ENCODE data around the gene PHACTR3.

PHACTR3 gene

DNA sequence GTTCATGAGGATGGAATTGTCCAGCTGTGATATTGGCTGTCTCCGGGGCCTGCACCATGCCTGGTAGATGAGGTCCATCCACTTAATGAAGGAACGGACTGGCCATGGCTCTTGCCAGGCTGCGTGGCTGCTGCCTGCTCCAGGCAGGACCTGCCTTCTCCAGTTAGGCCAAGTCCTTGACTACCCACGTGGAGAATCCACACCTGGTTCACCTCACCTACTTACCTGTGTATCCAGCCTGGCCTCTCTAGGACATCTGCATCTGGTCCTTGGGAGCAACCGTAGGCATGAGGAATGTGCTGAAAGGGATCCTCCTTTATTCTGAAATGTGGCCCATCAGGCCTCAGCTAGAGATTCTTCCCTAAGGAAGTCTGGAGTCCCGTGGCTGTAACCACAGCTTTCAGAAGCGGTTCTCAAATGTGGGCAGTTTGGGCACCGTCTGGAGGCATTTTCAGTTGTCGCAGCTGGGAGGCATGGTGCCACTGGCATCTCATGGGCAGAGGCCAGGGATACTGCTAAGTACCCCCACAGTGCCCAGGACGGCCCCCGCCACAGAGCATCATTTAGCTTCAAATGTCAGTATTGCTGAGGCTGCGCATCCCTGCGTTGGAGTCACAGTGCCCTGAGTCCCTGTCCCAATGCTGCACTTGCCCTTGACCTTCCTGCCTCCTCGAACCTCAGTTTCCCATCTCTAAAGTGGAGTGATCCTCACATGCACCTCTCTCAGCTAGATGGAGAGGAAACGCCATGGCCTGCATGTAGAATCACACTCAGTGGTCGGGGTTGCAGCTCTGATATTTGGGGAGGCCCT, 67.5 kb downstream of the PHACTR3 start:
- DNase-seq (ENCODE audit: low read depth in 2 of 2) = no peak

- DNase-seq (ENCODE audit: low read depth in 2 of 2) = no peak
These were observed 68.2 kb downstream of the PHACTR3 start for GRCh38 chr20:59672576-59672975.

- no peak for DNase-seq (ENCODE audit: low read depth in 2 of 2)
These were observed 69.1 kb downstream of the PHACTR3 start for GRCh38 chr20:59673288-59673997.

DNA sequence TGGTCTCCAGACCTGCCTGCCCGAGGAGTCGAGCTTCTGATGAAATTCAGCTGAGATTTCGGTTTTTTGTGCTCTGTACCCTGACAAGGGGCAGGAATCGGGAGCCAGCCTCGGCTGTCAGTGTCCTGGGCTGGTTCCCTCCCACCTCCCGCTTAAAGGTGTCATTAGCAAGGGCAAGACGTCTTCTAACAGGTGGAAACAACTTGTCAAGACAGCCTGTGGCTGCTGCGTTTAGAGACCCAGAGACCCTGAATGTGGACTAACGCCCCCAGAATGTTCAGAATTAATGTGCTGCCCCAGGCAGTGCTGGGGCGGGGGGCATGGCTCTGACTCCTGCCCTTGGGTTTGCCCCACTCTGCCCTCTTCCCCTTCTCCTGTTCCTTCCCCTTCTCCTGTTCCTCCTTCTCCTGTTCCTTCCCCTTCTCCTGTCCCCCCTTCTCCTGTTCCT, 69.7 kb downstream of the PHACTR3 start:
- DNase-seq (ENCODE audit: low read depth in 2 of 2) = no peak

DNA sequence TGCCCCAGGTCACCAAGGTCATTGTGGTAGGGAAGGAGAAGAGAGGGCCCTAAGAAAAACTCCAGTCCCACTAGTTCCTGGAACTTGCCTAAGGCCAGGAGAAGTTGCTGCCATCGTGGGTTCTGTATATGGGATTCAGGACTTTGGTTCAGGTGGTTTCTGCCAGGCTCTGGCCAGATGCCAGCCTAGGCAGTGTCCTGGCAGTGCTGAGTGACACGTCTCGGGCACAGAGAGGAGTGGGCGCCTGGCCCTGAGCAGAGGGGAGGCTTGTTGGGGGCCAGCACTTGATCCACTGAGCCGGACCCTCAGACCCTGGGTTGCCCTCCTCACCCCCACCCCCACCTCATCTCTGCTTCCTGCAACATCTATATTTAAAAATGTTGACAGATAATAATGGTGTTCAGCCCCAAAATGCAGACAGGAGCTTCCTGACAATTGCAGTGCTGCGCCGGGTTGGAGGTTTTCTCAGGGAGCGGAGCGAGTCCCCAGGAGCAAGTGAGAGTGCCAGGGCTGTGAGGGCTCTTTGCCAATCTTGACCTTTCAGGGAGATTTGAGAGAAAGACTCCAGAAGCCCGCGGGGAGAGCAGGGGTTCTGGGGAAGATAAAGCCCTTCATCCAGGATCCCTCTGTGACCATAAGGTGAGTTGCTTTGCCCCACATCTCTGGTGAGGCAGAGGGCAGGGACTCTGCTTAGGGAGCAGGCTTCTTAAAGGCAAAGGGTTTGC, 71.9 kb downstream of the PHACTR3 start:
- DNase-seq (ENCODE audit: low read depth in 2 of 2) = no peak

DNA sequence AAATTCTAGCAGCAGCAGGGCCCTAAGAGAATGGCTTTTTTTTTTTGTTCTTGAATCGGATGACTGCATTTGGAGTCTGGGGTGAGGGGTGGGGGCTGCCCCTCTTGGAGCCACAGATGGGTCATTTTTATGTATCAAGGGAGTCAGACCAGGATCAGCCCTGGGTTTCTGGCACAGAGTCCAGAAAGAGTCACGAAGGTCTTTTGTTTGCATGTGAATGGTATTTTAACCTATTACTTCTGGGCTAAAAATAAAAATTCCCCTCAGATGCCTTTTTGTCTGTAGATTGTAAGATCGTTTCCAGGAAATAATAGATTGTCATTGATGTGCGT, 72.5 kb downstream of the PHACTR3 start:
- no peak for DNase-seq (ENCODE audit: low read depth in 2 of 2)

- DNase-seq (ENCODE audit: low read depth in 2 of 2) = no peak
These were observed 73.2 kb downstream of the PHACTR3 start for GRCh38 chr20:59677586-59677985.

DNA sequence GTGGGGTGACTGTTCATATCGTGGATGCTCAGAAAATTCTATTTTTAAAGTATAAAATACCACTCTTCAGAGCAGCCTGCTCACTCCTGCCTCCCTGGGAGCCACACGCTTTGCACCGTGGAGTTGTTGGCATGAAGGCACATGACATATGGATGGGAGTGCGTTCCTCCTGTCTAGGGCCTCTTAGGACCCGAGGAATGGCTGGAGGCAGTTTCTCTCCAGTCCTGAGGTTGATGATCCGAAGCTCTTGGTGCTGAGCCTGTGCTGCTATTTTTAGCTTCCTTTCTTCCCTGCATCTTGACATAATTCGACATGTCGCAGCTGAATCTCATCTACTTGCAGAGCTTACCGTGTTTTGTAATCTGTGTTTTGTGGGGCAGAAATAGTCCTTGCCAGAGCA, 73.9 kb downstream of the PHACTR3 start:
- DNase-seq (ENCODE audit: low read depth in 2 of 2) = no peak

DNA sequence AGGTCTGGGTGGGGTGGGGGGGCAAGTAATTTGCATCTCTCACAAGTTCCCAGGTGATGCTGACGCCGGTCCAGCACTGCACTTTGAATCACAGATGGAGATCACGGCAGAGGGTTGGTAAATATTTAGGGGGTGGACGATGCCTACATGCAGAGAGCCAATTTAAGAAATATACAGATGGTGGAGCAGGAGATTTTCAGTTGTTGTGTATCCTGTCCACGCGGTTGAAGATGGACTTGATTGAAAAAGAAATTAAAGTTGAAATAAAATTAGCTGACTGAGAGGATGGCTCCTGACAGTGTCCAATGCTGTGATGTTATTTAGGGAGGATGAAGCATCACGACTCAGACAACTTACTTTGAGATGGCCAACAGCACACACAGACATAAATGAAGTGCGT, 74.6 kb downstream of the PHACTR3 start:
- no peak for DNase-seq (ENCODE audit: low read depth in 2 of 2)

DNA sequence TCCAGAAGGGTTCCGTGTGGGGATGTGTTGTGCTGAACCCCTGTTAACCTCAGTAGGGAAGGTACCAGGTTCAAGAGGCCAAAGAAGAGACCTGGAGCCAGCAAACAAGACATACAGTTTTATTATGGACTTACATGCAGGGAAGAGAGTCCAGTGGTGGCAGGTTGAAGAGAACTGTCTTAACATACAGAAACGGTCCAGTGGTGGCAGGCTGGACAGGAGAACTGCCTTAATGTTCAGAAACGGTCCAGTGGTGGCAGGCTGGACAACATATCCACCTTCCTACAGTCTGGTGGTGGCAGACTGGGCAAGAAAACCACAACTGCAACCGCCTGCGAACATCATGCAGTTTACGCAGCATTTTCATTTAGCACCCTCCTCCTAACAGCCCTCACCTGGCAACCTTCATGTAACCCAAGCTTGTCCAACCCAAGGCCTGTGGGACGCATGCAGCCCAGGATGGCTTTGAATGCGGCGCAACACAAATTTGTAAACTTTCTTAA, 75.9 kb downstream of the PHACTR3 start:
- no peak for DNase-seq (ENCODE audit: low read depth in 2 of 2)

- DNase-seq (ENCODE audit: low read depth in 2 of 2) = no peak
These were observed 76.5 kb downstream of the PHACTR3 start for GRCh38 chr20:59680852-59681251.

DNA sequence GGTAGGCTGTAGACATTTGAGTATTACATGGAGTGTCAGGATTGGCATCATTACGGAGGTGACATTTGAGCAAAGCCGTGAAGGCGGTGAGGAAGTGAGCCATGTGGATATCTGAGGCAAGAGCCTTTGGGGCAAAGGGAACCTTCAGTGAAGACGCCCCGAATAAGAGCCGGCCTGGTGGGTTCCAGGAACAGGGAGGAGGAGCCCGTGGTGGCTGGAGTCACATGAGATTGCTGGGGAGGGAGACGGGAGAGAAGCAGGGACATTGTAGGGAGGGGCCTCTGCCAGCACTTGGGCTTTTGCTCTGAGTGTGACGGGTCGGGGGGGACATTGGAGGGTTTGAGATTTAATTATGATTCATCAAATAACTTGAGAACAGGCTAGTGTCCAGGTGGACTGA, 78.3 kb downstream of the PHACTR3 start:
- DNase-seq (ENCODE audit: low read depth in 2 of 2) = no peak

- DNase-seq (ENCODE audit: low read depth in 2 of 2) = no peak
These were observed 78.8 kb downstream of the PHACTR3 start for GRCh38 chr20:59683181-59683580.

GRCh38 chr20:59684685-59685242, 80.4 kb downstream of the PHACTR3 start:
- DNase-seq (ENCODE audit: low read depth in 2 of 2) = no peak

- DNase-seq (ENCODE audit: low read depth in 2 of 2) = no peak
These were observed 82.3 kb downstream of the PHACTR3 start for GRCh38 chr20:59686404-59687346.

- no peak for DNase-seq (ENCODE audit: low read depth in 2 of 2)
These were observed 84.0 kb downstream of the PHACTR3 start for GRCh38 chr20:59688356-59688755.

DNA sequence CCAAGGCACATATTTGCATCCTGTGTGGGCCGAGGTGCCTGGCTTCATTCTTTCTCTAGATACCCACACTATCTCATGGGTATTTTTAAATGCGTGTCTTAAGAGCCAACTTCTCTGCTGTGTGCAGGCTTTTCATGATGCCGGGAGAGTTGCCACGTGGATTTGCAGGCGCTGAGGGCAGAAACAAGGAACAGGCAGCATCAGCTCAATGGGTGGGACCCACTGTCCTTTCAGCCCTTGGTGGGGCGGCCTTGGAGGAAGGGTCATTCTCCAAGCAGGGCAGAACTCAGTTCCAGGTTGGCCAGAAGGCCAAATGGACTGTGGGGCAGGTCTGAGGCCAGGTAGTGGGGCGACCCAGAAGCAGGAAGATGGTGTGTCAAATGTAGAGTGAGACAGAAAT, 84.7 kb downstream of the PHACTR3 start:
- no peak for DNase-seq (ENCODE audit: low read depth in 2 of 2)

- DNase-seq (ENCODE audit: low read depth in 2 of 2) = no peak
These were observed 85.8 kb downstream of the PHACTR3 start for GRCh38 chr20:59690101-59690500.

DNA sequence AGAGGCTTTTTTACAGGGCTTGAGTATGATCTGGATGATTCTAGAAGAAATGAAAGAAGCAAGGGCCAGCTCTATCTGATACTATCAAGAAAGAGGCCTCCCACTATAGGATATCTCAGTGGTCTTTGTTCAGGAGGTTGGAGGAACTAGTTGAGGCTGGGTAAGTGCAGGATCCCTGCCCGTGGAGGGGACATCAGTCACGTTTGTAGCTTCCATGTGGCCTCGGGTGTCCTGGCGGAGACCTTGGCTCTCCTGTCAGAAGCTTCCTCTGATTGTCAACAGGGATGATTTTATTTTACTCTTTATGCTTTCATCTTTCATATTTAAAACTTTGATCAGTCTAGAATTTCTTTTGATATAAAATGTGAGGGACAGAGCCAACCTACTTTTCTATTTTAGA, 86.6 kb downstream of the PHACTR3 start:
- DNase-seq (ENCODE audit: low read depth in 2 of 2) = no peak

- no peak for DNase-seq (ENCODE audit: low read depth in 2 of 2)
These were observed 87.8 kb downstream of the PHACTR3 start for GRCh38 chr20:59692139-59692538.

GRCh38 chr20:59693587-59693986, 89.2 kb downstream of the PHACTR3 start:
- no peak for DNase-seq (ENCODE audit: low read depth in 2 of 2)
